Measurements from ENCODE around the gene CDK5RAP2. TPM values are rescaled to one million over a fixed set of nuclear protein-coding genes. Genes with fewer than 3 reads are reported as not detected.

The CDK5RAP2 gene
- total and polyA plus RNA-seq, 10 donors: 19.5 to 93.7 (median 61.9) TPM

GRCh38 chr9:120438111-120438510 is 141.9 kb downstream of the CDK5RAP2 start:
- Histone ChIP-seq H3K4me1 (peaks cover 0 to 41% (median 0%) of the 10 kb centered on the region in 6 donors), H3K36me3 (peaks cover 0 to 87% (median 45%) of the 10 kb centered on the region in 6 donors), H3K9me3 (no peaks in the 10 kb centered on the region), H3K27ac (peak overlapping the region in 7 of 8 donors; percentile 35 to 86 (median 80)), H3K27me3 (replicated peaks in 1 of 7) (no peaks in the 10 kb centered on the region), H3K4me3 (no peak overlapping the region)
- DNase-seq: no peak
- intact Hi-C loops (cut with DNase I; ENCODE audit: low total_unique reads): no loop called here
- WGBS, 5 donors: 28 to 74% (median 66%) methylated on average over 2 of the region's 2 CpGs
- TF ChIP-seq POLR2AphosphoS5 (IDR thresholded peaks at IDR 0.05) (peak in 1 of 3 donors; percentile 61), POLR2A (IDR thresholded peaks at IDR 0.05) (no peak)

- peaks cover 0 to 81% (median 37%) of the 10 kb centered on the region in 6 donors for H3K36me3 ChIP-seq
- intact Hi-C loops (cut with DNase I; ENCODE audit: low total_unique reads): no loop called here
- H3K4me1 ChIP-seq: peaks cover 0 to 33% (median 0%) of the 10 kb centered on the region in 6 donors
- H3K27ac ChIP-seq: peak overlapping the region in 7 of 8 donors; percentile 40 to 86 (median 80)
- no peaks in the 10 kb centered on the region for H3K9me3 ChIP-seq
- H3K27me3 ChIP-seq (replicated peaks in 1 of 7): no peaks in the 10 kb centered on the region
- DNase-seq: peak; percentile 92
- H3K4me3 ChIP-seq: no peak overlapping the region
- no peak for TF ChIP-seq POLR2A (IDR thresholded peaks at IDR 0.05)
- peak in 2 of 3 donors; percentile 23 to 48 for TF ChIP-seq POLR2AphosphoS5 (IDR thresholded peaks at IDR 0.05)
- 54 to 82% (median 67%) methylated on average over 9 of the region's 9 CpGs for WGBS, 5 donors
Observed at GRCh38 chr9:120436983-120437475, 142.9 kb downstream of the CDK5RAP2 start.

GRCh38 chr9:120436446-120436845 is 143.5 kb downstream of the CDK5RAP2 start:
- Histone ChIP-seq H3K27me3 (replicated peaks in 1 of 7) (no peaks in the 10 kb centered on the region), H3K4me3 (no peak overlapping the region), H3K27ac (peak overlapping the region in 6 of 8 donors; percentile 40 to 86 (median 81)), H3K4me1 (peaks cover 0 to 29% (median under 1%) of the 10 kb centered on the region in 6 donors), H3K9me3 (no peaks in the 10 kb centered on the region), H3K36me3 (peaks cover 0 to 75% (median 35%) of the 10 kb centered on the region in 6 donors)
- 93 to 98% (median 96%) methylated on average over 3 of the region's 3 CpGs for WGBS, 5 donors
- DNase-seq: no peak
- TF ChIP-seq POLR2AphosphoS5 (IDR thresholded peaks at IDR 0.05) (no peak), POLR2A (IDR thresholded peaks at IDR 0.05) (no peak), CTCF (IDR thresholded peaks at IDR 0.05 in 8 of 11, conservative IDR thresholded peaks at IDR 0.05 in 3 of 11) (no peak)
- intact Hi-C loops (cut with DNase I; ENCODE audit: low total_unique reads): no loop called here

- Histone ChIP-seq H3K4me3 (no peak overlapping the region), H3K9me3 (no peaks in the 10 kb centered on the region), H3K27ac (no peak overlapping the region), H3K36me3 (peaks cover 0 to 61% (median 33%) of the 10 kb centered on the region in 6 donors), H3K4me1 (peaks cover 0 to 34% (median 2%) of the 10 kb centered on the region in 6 donors), H3K27me3 (replicated peaks in 1 of 7) (no peaks in the 10 kb centered on the region)
- WGBS, 5 donors: 75 to 91% (median 82%) methylated on average over 1 of the region's 1 CpG
- intact Hi-C loops (cut with DNase I; ENCODE audit: low total_unique reads): no loop called here
- TF ChIP-seq POLR2AphosphoS5 (IDR thresholded peaks at IDR 0.05): no peak
- no peak for TF ChIP-seq POLR2A (IDR thresholded peaks at IDR 0.05)
- no peak for DNase-seq
Observed at GRCh38 chr9:120435091-120435490, 144.9 kb downstream of the CDK5RAP2 start.

- DNase-seq: no peak
Observed at GRCh38 chr9:120434532-120434931, 145.4 kb downstream of the CDK5RAP2 start.

More at GRCh38 chr9:120434532-120434931, 145.4 kb downstream of the CDK5RAP2 start:
- WGBS, 5 donors: 83 to 93% (median 91%) methylated on average over 6 of the region's 6 CpGs
- H3K4me1 ChIP-seq: peaks cover 0 to 34% (median 2%) of the 10 kb centered on the region in 6 donors
- TF ChIP-seq CTCF (IDR thresholded peaks at IDR 0.05 in 8 of 11, conservative IDR thresholded peaks at IDR 0.05 in 3 of 11) (no peak), POLR2A (IDR thresholded peaks at IDR 0.05) (no peak), POLR2AphosphoS5 (IDR thresholded peaks at IDR 0.05) (no peak)
- no peak overlapping the region for H3K4me3 ChIP-seq
- H3K9me3 ChIP-seq: no peaks in the 10 kb centered on the region
- peaks cover 0 to 57% (median 29%) of the 10 kb centered on the region in 6 donors for H3K36me3 ChIP-seq
- no peaks in the 10 kb centered on the region for H3K27me3 ChIP-seq (replicated peaks in 1 of 7)
- no peak overlapping the region for H3K27ac ChIP-seq
- intact Hi-C loops (cut with DNase I; ENCODE audit: low total_unique reads): no loop called here

Measured in spleen (tissue), 11 donors.